H1 (cell line): ENCODE measurements around the gene CFHR5. TPM values are rescaled to one million over a fixed set of nuclear protein-coding genes. Genes with fewer than 3 reads are reported as not detected.

Experiments
- GABPA ChIP-seq: IDR thresholded peaks from 2 replicates; pipeline ENCODE4 v1.6.1; 2011; ENCODE audit warnings: mild to moderate bottlenecking, low read length, moderate library complexity, borderline replicate concordance; ENCODE audit not compliant: insufficient read depth
- TAF1 ChIP-seq: IDR thresholded peaks from 2 replicates; pipeline ENCODE4 v1.6.1; 2011; ENCODE audit warnings: mild to moderate bottlenecking, low read depth, low read length
- polyA plus RNA-seq, 7 experiments: library from polyadenylated mRNA; depleted of rRNA in 3 of 7; stranded (reverse) in 5 of 7; unstranded in 2 of 7; fragments of >200 nt in 5 of 7; fragments of 200-250 nt in 2 of 7; gene quantifications; 1 replicate in 5 of 7; 2 replicates in 1 of 7; 4 replicates in 1 of 7; pipeline versions ENCODE4 v1.2.1 to v1.2.3, GENCODE V29; 2011 to 2013; ENCODE audit warnings: missing spikeins in 2 of 7, mixed read lengths in 2 of 7
- total RNA-seq: library from RNA; stranded (reverse); fragmentation: NEBNext Ultra II Directional; extraction: Animal tissue kit (Norgen Biotek cat#: 25700); gene quantifications from 2 replicates; pipeline ENCODE4 v1.2.1, GENCODE V29; 2021

CFHR5 gene
- total and polyA plus RNA-seq, 2 of the 8 experiments (the other 6 are each of a cell fraction or from before 2014, with no cell fraction given): not detected

GRCh38 chr1:197001828-197002227, 24.5 kb downstream of the CFHR5 start (continued):
- TF ChIP-seq GABPA (no peak), TAF1 (no peak)
